Coronary artery (tissue), 2 donors: Measurements from ENCODE around the gene GSTO2.
A peak's percentile ranks its signal among the peaks of the same experiment; 100 is the strongest.

ENCODE experiments used
- DNase-seq: peaks from one replicate; pipeline ENCODE4 v3.0.0-alpha.2; 2017; ENCODE audit warnings: low spot score
- H3K27ac ChIP-seq, 2 donors: fragments of 200-600 bp; sonication (generic); one replicate each; pipeline ENCODE4 v1.5.1; 2016 to 2019
- H3K4me3 ChIP-seq: fragments of 200-600 bp; sonication (generic); 2 replicates; pipeline ENCODE4 v1.5.1; 2016; ENCODE audit warnings: mild to moderate bottlenecking, moderate library complexity
- CTCF ChIP-seq: fragments of 200-600 bp; sonication (generic); IDR thresholded peaks from one replicate; pipeline ENCODE4 v1.5.1; 2019; ENCODE audit warnings: antibody characterized with exemption

Gene GSTO2

DNA sequence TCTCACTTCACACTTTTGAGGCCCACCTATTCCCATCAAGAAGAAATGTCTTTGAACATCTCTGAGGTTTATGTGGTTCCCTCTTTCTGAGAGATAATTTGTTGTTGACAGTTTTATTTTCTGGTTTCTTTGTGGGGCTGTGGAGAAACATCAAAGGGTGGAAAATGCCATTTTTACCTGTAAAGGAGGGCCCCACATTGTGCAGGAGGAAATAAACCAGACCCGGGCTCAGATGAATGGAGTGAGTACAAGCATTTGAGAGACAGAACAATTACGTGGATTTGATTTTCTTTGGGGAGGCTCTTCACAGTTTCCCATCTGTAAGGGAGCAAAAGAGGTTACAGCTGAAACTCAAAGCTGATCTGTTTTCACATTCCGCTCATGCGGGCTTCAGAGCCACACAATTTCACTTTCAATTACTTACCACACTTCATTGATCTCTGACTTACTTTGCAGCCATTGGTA, 39.5 kb downstream of the GSTO2 start:
- no peak for TF ChIP-seq CTCF
- no peak for DNase-seq
- Histone ChIP-seq H3K4me3 (no peak overlapping the region), H3K27ac (peak overlapping the region; percentile 52 to 84)

GRCh38 chr10:104309980-104310978, 41.3 kb downstream of the GSTO2 start:
- H3K27ac ChIP-seq = peak overlapping the region; percentile 91 to 95
- peak; percentile 96 for DNase-seq
- peak overlapping the region; percentile 48 for H3K4me3 ChIP-seq
- TF ChIP-seq CTCF = no peak

- Histone ChIP-seq H3K27ac (peak overlapping the region; percentile 91 to 95), H3K4me3 (no peak overlapping the region)
- no peak for DNase-seq
- TF ChIP-seq CTCF = no peak
Measured at GRCh38 chr10:104311184-104311720, 42.3 kb downstream of the GSTO2 start.

- H3K27ac ChIP-seq = no peak overlapping the region
- no peak overlapping the region for H3K4me3 ChIP-seq
- DNase-seq = no peak
- TF ChIP-seq CTCF = no peak
Measured at GRCh38 chr10:104314591-104315485, 45.9 kb downstream of the GSTO2 start.

GRCh38 chr10:104315486-104315921, 46.5 kb downstream of the GSTO2 start:
- no peak for TF ChIP-seq CTCF

DNA sequence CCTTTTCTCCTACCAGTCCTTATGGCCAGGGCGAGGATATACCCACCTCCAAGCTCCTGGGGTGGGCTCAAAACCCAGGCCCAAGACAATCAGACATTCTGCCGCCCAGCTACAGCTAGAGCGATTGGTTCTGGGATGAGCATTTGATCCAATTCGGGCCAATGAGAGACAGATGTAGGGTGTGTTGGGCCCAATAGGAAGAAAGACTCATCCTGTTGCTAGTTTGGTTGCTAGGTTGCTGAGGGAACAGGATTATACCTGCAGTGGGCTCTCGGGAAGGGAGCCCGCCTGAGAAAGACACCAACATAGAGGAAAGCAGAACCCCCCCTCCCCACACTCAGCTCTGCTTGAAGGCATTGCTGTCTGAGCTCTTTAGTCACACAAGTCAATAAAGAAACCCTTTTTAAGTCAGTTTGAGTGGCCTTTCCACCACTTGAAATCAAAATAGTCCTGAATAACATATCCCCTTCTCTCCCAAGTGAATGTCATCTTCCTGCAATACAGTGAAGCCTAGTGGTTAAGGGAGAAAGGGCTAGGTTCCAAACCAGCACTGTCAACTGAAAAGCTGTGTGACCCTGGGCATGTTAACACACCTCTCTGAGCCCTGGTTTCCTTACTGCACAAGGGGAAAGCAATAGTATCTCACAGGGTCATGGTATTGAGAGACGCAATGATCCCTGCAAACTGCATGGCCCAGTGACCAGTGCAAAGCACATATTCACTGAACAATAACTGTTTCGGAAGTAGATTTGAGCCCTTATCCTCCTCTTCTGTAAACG, 47.5 kb downstream of the GSTO2 start:
- no peak overlapping the region for H3K4me3 ChIP-seq
- no peak for DNase-seq
- H3K27ac ChIP-seq = peak overlapping the region; percentile 38 to 74
- TF ChIP-seq CTCF = no peak

More at GRCh38 chr10:104315486-104315921, 46.5 kb downstream of the GSTO2 start:
- no peak for DNase-seq
- peak overlapping the region in 1 of 2 donors; percentile 10 for H3K27ac ChIP-seq
- no peak overlapping the region for H3K4me3 ChIP-seq
